Muscle of arm (tissue), 12 donors: ENCODE data around the gene RSAD1. TPM values are rescaled to one million over a fixed set of nuclear protein-coding genes. Genes with fewer than 3 reads are reported as not detected.

Source experiments
- DNase-seq: peaks from one replicate; pipeline ENCODE4 v3.0.0-alpha.2; 2013
- polyA plus RNA-seq, 12 donors: library from polyadenylated mRNA; unstranded; fragments of 120-200 nt; gene quantifications; one replicate each; pipeline ENCODE4 v1.2.1, GENCODE V29; 2013; ENCODE audit not compliant: insufficient read length in 12 of 12

RSAD1 gene
- polyA plus RNA-seq, 12 donors, result 28.0 to 40.1 (median 31.9) TPM; not detected in 1

DNA sequence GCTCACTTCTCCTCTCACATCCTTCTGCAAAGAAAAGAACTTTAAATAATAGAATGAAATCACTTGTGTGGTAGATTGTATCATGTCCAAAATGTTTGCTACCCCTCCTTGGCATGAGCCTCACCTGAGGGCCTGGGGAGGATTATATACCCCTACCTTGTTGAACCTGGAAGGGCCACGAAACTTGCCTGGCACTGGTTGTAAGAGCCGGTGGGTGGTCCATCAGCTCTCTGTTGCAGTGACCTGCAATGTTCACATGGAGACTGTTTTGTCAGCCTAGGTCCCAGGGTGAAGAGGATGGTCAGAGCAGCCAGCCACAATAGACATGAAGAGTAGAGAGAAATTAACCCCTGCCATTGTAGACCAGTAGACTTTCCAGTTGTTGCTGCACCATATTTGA, 10.2 kb downstream of the RSAD1 start:
- DNase-seq, result no peak

- DNase-seq, result no peak
These were observed 12.8 kb downstream of the RSAD1 start for GRCh38 chr17:50491505-50491904.

- no peak for DNase-seq
These were observed 13.6 kb downstream of the RSAD1 start for GRCh38 chr17:50492214-50492613.

GRCh38 chr17:50493744-50494143, 15.1 kb downstream of the RSAD1 start:
- DNase-seq, result no peak

GRCh38 chr17:50495217-50495823, 16.7 kb downstream of the RSAD1 start:
- DNase-seq, result no peak

- no peak for DNase-seq
These were observed 17.3 kb downstream of the RSAD1 start for GRCh38 chr17:50495918-50496317.

GRCh38 chr17:50498021-50498874, 19.6 kb downstream of the RSAD1 start:
- no peak for DNase-seq

- DNase-seq, result no peak
These were observed 20.6 kb downstream of the RSAD1 start for GRCh38 chr17:50499270-50499669.

DNA sequence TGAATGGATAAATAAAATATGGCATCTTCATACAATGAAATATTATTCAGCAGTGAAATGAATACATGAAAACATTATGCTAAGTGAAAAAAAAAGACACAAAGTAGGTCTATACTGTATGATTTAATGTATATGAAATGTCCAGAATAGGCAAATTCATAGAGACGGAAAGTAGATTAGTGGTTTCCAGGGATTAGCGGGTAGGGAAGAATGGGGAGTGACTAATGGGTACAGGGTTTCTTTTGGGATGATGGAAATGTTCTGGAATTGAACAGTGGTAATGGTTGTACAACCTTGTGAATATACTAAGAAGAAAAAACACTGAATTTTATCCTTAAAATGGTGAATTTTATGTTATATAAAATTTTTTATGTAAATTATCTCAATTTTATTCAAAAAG, 21.1 kb downstream of the RSAD1 start:
- no peak for DNase-seq

DNA sequence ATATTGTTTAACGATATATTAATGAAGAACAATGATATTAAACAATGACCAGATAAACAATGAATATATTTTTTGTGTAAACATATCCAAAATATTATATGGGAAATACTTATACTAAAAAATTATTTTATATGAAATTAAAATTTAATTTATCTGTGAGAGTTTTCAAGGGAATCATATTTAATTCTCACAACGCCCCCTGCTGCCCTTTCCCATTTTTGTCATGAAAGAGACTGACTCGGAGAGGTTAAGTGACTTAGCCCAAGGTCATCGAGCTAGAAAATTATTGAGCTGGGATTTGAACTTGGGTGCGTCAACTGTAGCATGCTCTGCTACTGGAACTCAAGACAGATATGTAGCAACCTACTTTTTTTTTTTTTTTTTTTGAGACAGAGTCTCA, 22.4 kb downstream of the RSAD1 start:
- DNase-seq, result no peak

GRCh38 chr17:50502301-50502990, 23.8 kb downstream of the RSAD1 start:
- DNase-seq, result no peak

DNA sequence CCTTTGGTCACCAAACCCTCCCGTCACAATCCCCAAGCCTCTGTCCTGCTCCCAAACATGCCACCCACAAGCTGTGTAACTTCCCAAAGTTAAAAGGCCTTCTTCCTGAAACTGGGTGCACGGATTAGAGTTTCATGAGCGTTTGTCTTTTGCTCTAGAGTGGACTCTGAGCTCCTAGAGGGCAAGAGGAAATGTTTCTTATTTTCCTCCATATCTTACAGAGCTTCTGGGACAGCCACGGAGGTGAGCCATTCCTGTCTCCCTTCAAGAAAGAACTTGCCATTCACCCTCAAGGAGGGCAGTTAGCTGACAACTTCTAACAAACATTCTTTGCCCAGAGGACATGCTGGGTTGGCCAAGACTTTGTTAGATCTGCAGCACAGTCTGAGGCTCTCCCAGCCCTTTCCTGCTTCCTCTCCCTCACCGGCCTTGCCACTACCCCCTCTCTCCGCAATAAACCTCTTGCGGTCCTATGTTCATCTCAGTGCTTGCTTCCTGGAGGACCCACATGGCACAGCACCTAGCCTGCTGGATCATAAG, 27.0 kb downstream of the RSAD1 start:
- DNase-seq, result no peak

DNA sequence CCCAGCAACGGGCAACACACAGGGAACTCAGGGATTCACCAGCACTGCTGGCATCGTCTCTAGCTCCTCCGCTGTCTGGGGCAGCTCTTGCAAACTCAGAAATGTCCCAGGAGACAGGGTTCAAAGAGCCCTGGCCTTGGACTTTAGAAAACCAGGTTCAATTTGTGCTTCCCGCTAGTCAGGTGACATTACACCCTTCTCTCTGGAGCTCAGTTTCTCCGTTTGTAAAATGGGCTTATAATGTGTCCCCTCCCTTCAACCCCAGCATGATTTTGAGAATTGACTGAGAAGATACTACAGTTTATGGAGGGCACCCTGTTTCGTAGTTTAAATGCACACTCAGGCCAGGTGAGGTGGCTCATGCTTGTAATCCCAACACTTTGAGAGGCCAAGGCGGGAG, 27.6 kb downstream of the RSAD1 start:
- DNase-seq, result no peak

DNA sequence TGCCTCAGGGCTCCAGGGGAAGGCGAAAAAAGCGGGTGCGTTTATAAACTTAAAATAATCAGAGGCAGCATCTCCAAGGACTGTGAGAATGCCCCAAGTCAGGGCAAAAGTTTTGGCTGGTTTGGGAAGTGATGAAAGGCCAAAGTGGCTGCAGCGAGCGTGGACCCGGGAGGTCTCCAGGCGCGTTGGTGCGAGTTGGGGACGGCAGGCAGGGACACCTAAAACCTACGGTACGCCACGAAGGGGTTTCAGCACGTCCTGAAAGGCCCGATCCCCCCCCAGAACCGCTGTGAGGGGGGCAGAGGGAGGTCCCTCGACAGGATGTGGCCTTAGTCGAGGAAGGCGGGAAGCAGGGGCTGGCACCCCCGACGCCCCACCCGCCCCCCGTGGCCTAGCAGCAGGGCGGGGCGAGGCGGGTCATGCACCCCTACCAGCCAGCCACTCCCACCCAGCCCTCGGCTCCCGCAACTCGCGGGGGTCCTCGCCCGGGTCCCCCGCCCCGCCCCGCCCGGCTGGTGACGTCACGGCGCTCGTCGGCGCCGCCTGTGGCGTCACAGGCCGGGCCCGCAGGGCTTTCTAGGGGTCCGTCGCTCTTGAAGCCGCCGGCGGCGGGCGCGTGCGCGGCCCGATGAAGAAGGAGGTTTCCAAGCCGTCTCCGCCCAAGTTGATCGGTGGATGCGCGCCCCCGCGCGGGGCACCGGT, 29.4 kb downstream of the RSAD1 start, which contains the start of gene MYCBPAP:
TSS of gene MYCBPAP (plus strand) at position 569 of the 702 bp plus-strand sequence. CDS start 236 bp downstream, outside the sequence.
- DNase-seq, result peak; percentile 83

- peak; percentile 42 for DNase-seq
These were observed 30.2 kb downstream of the RSAD1 start for GRCh38 chr17:50508573-50509460.

GRCh38 chr17:50511058-50511457, 32.4 kb downstream of the RSAD1 start:
- no peak for DNase-seq

- no peak for DNase-seq
These were observed 34.8 kb downstream of the RSAD1 start for GRCh38 chr17:50513495-50513894.

- no peak for DNase-seq
These were observed 35.7 kb downstream of the RSAD1 start for GRCh38 chr17:50514388-50514787.

- DNase-seq, result no peak
These were observed 36.5 kb downstream of the RSAD1 start for GRCh38 chr17:50514936-50515702.

DNA sequence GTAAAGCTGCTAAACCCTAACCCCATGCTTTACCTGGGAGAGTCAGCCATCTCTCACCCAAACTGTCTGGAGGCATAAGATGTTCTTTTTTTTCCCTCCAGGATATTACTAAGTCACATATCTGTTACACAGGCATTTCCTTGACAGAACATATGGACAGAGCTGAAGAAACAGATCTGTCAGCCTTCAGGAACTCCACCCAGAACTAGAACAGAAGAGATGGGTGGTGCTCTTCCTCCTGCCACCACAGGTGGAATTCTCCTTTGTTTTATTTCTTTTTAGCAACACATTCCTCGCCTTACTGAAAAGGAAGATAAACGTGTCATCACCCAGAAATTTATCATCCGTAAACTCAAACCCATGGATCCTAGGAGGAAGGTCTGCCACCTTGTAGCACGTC, 38.4 kb downstream of the RSAD1 start:
- no peak for DNase-seq
